GM12892 (cell line): Measurements from ENCODE around the gene PSAP.

Experiments
- POLR2A ChIP-seq: IDR thresholded peaks from 2 replicates; pipeline ENCODE4 v1.6.1; 2011; ENCODE audit warnings: low read depth, low read length, control low read depth
- POLR2AphosphoS5 ChIP-seq: IDR thresholded peaks from 2 replicates; pipeline ENCODE4 v1.6.1; 2011; ENCODE audit warnings: low read depth, low read length, control low read depth
- TAF1 ChIP-seq: IDR thresholded peaks from 2 replicates; pipeline ENCODE4 v1.6.1; 2011; ENCODE audit warnings: low read depth, mild to moderate bottlenecking, control low read depth, low read length, borderline replicate concordance

DNA sequence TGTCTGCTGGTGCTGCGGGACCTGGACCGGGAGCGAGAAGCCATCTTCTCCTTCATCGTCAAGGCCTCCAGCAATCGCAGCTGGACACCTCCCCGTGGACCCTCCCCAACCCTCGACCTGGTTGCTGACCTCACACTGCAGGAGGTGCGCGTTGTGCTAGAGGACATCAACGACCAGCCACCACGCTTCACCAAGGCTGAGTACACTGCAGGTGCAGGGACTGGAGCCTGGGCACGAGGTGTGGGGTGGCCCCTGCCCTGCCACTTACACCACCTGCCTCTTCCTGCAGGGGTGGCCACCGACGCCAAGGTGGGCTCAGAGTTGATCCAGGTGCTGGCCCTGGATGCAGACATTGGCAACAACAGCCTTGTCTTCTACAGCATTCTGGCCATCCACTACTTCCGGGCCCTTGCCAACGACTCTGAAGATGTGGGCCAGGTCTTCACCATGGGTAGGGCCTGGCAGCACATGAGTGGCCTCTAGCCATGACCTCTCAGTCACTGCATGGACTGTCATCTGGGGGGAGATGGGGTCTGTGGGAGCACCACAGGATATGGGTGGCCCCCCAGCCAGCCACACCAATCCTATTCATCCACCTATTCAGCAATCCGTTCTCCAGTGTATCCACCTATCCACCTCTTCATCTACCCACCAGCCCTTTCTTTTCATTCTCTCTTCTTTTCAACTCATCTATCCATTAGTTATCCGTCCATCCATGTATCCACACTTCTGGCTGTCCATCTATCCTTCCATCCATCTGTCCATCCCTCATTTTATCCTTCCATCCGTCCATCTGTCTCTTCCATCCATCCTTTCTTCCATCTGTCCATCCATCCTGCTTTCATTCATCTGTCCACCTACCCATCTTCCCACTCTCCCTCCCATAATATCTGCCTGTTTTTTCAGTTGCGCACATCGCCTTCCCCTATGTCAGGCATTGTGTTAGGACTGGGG is 43.2 kb downstream of the PSAP start:
- TF ChIP-seq POLR2A: no peak
- no peak for TF ChIP-seq POLR2AphosphoS5
- TF ChIP-seq TAF1: no peak
